H1 (cell line): ENCODE measurements around the gene DLST. TPM values are rescaled to one million over a fixed set of nuclear protein-coding genes. Genes with fewer than 3 reads are reported as not detected.

ENCODE experiments used
- ASH2L ChIP-seq: fragments of 200-600, 300-600 bp; sonication (generic); IDR thresholded peaks from one replicate; pipeline ENCODE4 v1.7.1; 2017; ENCODE audit warnings: low read length
- ATF2 ChIP-seq: IDR thresholded peaks from 2 replicates; pipeline ENCODE4 v1.6.1; 2012; ENCODE audit warnings: low read length, inconsistent platforms
- ATF3 ChIP-seq: IDR thresholded peaks from 2 replicates; pipeline ENCODE4 v1.6.1; 2011; ENCODE audit warnings: low read depth, mild to moderate bottlenecking, low read length; ENCODE audit not compliant: insufficient read depth
- CHD2 ChIP-seq: IDR thresholded peaks from 2 replicates; pipeline ENCODE4 v1.6.1; 2012; ENCODE audit warnings: low read length, improper control_type of control experiment
- E2F6 ChIP-seq: IDR thresholded peaks from 2 replicates; pipeline ENCODE4 v1.6.1; 2012; ENCODE audit warnings: inconsistent platforms
- EGR1 ChIP-seq: IDR thresholded peaks from 2 replicates; pipeline ENCODE4 v1.6.1; 2011; ENCODE audit warnings: low read depth, low read length, borderline replicate concordance
- EP300 ChIP-seq, 2 experiments: IDR thresholded peaks; 1 replicate in 1 of 2; 2 replicates in 1 of 2; pipeline ENCODE4 v1.6.1; 2011 to 2012; ENCODE audit warnings: low read depth in 2 of 2, low read length in 2 of 2, mild to moderate bottlenecking in 2 of 2, borderline replicate concordance in 1 of 2, inconsistent platforms in 1 of 2, moderate library complexity in 1 of 2
- EZH2 ChIP-seq: fragments of 200-600 bp; sonication (generic); IDR thresholded peaks from 2 replicates; pipeline ENCODE4 v1.7.1; 2012; ENCODE audit warnings: low read depth, mild to moderate bottlenecking, moderate library complexity, low read length, inconsistent platforms; ENCODE audit not compliant: severe bottlenecking
- KDM5A ChIP-seq: fragments of 200-600 bp; IDR thresholded peaks from 2 replicates; pipeline ENCODE4 v1.7.1; 2012; ENCODE audit warnings: mild to moderate bottlenecking, low read length, inconsistent platforms, mixed read lengths
- MAFK ChIP-seq: IDR thresholded peaks from 2 replicates; pipeline ENCODE4 v1.6.1; 2012; ENCODE audit warnings: low read depth, mild to moderate bottlenecking, improper control_type of control experiment, low read length
- NRF1 ChIP-seq: IDR thresholded peaks from 2 replicates; pipeline ENCODE4 v1.6.1; 2011; ENCODE audit warnings: mild to moderate bottlenecking, low read depth, low read length, improper control_type of control experiment
- POU5F1 ChIP-seq: IDR thresholded peaks from 2 replicates; pipeline ENCODE4 v1.6.1; 2011; ENCODE audit warnings: low read depth, mild to moderate bottlenecking, low read length, moderate library complexity
- RBBP5 ChIP-seq: IDR thresholded peaks from 2 replicates; pipeline ENCODE4 v1.7.1; 2012; ENCODE audit warnings: low read depth, mild to moderate bottlenecking, inconsistent platforms, low read length, moderate library complexity, borderline replicate concordance
- SAP30 ChIP-seq: fragments of 300-600 bp; sonication (generic); IDR thresholded peaks from 2 replicates; pipeline ENCODE4 v1.7.1; 2012; ENCODE audit warnings: low read length, moderate library complexity, mild to moderate bottlenecking, inconsistent platforms; ENCODE audit not compliant: insufficient read depth, insufficient replicate concordance
- SP2 ChIP-seq: IDR thresholded peaks from 2 replicates; pipeline ENCODE4 v1.6.1; 2012; ENCODE audit warnings: mild to moderate bottlenecking, low read length, inconsistent platforms
- SRF ChIP-seq: IDR thresholded peaks from 2 replicates; pipeline ENCODE4 v1.6.1; 2011; ENCODE audit warnings: mild to moderate bottlenecking, low read depth, low read length, moderate library complexity
- TAF1 ChIP-seq: IDR thresholded peaks from 2 replicates; pipeline ENCODE4 v1.6.1; 2011; ENCODE audit warnings: mild to moderate bottlenecking, low read depth, low read length
- polyA plus RNA-seq, 7 experiments: library from polyadenylated mRNA; depleted of rRNA in 3 of 7; stranded (reverse) in 5 of 7; unstranded in 2 of 7; fragments of >200 nt in 5 of 7; fragments of 200-250 nt in 2 of 7; gene quantifications; 1 replicate in 5 of 7; 2 replicates in 1 of 7; 4 replicates in 1 of 7; pipeline versions ENCODE4 v1.2.1 to v1.2.3, GENCODE V29; 2011 to 2013; ENCODE audit warnings: missing spikeins in 2 of 7, mixed read lengths in 2 of 7
- total RNA-seq: library from RNA; stranded (reverse); fragmentation: NEBNext Ultra II Directional; extraction: Animal tissue kit (Norgen Biotek cat#: 25700); gene quantifications from 2 replicates; pipeline ENCODE4 v1.2.1, GENCODE V29; 2021

DLST gene
- total and polyA plus RNA-seq, 2 of the 8 experiments (the other 6 are each of a cell fraction or from before 2014, with no cell fraction given): 96.5 to 117 TPM

GRCh38 chr14:74886001-74886400 lies 4.3 kb downstream of the DLST start (continued):
- TF ChIP-seq EP300 (IDR thresholded peaks at IDR 0.05; ENCODE audit: borderline replicate concordance in 1 of 2, low read depth in 2 of 2, low read length in 2 of 2): no peak
- TF ChIP-seq E2F6: no peak
- TF ChIP-seq EZH2: no peak
- TF ChIP-seq TAF1: peak; percentile 55
- no peak for TF ChIP-seq SAP30
- TF ChIP-seq ATF2: no peak
- TF ChIP-seq ASH2L: peak; percentile 37
- TF ChIP-seq SRF: no peak
- TF ChIP-seq POU5F1: 0 out of 2 replicates have a peak, but pooled peaks have one; percentile 69
- no peak for TF ChIP-seq SP2
- no peak for TF ChIP-seq RBBP5
- no peak for TF ChIP-seq KDM5A
- TF ChIP-seq EGR1: no peak
- TF ChIP-seq ATF3: no peak
- 0 out of 2 replicates have a peak, but pooled peaks have one; percentile 31 for TF ChIP-seq CHD2
- no peak for TF ChIP-seq NRF1
- TF ChIP-seq MAFK: no peak
